NCI-H524 (cell line): Measurements from ENCODE around the gene ACTRT2.

ENCODE experiments used
- DNase-seq, 2 experiments: peaks; one replicate each; lab custom pipeline; 2025; lab: John Stamatoyannopoulos, UW

The ACTRT2 gene

GRCh38 chr1:2983706-2984398 is 37.4 kb upstream of the ACTRT2 start:
- DNase-seq: no peak

GRCh38 chr1:2984399-2985061 is 36.7 kb upstream of the ACTRT2 start:
- DNase-seq: no peak

- no peak for DNase-seq
These were observed 36.2 kb upstream of the ACTRT2 start for GRCh38 chr1:2985067-2985561.

GRCh38 chr1:2985694-2986548 is 35.3 kb upstream of the ACTRT2 start:
- DNase-seq: no peak

GRCh38 chr1:2986549-2987305 is 34.5 kb upstream of the ACTRT2 start:
- DNase-seq: no peak

- no peak for DNase-seq
These were observed 33.5 kb upstream of the ACTRT2 start for GRCh38 chr1:2987773-2988172.

GRCh38 chr1:2988256-2988655 is 33.0 kb upstream of the ACTRT2 start:
- DNase-seq: no peak

GRCh38 chr1:2989185-2989584 is 32.1 kb upstream of the ACTRT2 start:
- no peak for DNase-seq

GRCh38 chr1:2989976-2990375 is 31.3 kb upstream of the ACTRT2 start:
- no peak for DNase-seq

DNA sequence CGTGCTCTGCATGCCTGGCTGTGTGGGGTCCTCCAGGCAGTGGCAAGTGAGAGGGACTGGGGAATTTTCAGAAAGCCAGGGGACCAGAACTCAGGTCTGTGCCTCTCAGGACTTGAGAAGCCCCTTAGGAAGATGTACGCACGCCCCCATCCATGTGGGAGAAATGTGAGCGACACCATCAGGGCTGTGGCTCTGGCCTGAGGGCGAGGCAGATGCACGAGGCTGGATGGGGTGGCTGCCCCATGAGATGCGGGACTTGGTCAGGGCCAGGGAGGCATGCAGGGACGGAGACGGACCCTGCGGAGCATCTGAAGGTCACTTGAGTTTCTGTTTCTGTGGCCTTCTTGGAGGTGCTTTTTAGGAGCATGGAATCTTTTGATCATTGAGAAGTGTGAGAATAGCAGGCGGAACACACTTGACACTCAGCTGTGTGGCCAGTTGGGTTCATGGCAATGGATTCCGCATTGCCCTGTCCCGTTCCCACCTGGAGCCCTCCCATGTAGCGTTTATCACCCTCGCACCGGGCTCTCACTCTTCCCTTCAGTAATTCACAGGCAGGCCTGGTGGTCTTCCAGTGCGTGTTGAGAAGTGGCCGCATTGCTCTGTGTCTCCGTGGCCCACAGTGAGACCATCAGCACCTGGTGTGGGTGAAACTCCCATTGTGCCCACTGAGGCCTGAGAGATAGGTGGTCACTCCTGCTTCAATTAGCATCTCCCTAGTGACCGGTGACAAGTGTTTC is 30.7 kb upstream of the ACTRT2 start:
- no peak for DNase-seq

- no peak for DNase-seq
These were observed 29.3 kb upstream of the ACTRT2 start for GRCh38 chr1:2991753-2992495.

- DNase-seq: no peak
These were observed 22.7 kb upstream of the ACTRT2 start for GRCh38 chr1:2998503-2999100.

- no peak for DNase-seq
These were observed 22.1 kb upstream of the ACTRT2 start for GRCh38 chr1:2999138-2999537.

DNA sequence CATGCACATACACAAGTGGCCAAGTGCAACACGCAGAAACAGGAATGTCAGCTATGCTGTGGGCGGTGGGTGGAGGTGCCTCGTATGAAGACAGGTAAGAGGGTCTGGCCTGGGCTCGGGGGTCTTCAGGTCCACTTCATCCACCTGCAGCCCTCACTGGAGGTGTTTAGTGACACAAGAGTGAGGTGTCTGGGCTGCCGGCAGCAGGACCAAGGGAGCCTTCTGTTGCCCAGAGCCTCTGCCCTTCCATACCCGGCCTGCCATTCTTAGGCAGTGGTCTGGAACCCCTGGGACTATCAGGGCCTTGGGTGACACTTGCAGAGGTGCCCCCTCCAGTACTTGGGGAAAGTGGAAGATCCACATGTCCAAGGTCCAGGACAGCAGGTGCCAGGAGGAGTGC is 21.7 kb upstream of the ACTRT2 start:
- no peak for DNase-seq

GRCh38 chr1:3000214-3000613 is 21.1 kb upstream of the ACTRT2 start:
- DNase-seq: no peak

GRCh38 chr1:3000671-3001470 is 20.4 kb upstream of the ACTRT2 start:
- DNase-seq: no peak

DNA sequence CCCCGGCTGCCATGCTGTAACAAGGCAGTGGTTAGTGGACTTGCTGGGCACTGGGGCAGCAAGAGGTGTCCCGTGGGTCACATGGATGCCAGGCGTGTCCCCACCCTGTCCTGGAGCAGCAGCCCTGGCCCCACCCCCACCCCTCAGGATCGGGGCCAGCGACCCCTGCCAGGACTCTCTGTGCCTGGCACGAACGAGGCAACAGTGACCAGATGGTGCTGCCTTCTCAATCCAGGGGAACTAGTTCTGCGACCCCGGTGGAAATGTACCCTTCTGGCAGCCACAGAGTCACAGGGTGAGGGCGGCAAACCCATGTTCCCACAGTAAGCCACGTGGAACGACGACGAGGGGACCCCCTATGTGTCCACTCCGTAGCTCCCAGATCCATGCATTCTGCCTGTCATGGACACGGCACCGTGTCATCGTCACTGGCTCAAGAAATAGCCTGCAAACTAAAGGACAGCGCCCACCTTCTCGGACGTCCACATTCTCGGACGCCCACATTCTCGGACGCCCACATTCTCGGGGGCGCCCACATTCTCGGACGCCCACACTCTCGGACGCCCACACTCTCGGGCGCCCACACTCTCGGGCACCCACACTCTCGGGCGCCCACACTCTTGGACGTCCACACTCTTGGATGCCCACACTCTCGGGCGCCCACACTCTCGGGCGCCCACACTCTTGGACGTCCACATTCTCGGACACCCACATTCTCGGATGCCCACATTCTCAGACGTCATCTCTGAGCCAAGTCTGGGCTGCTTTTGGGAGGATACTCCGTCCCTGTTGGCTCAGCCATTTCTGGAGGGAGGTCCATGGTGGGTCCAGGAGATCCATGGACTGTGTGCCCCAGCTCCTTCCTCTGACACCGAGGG is 19.6 kb upstream of the ACTRT2 start:
- DNase-seq: no peak

- DNase-seq: no peak
These were observed 18.8 kb upstream of the ACTRT2 start for GRCh38 chr1:3002349-3003038.
